Endothelial cell (in vitro differentiated cells): ENCODE results near the gene CACUL1. TPM values are rescaled to one million over a fixed set of nuclear protein-coding genes. Genes with fewer than 3 reads are reported as not detected.

Experiments
- DNase-seq: peaks from one replicate; pipeline ENCODE4 v3.0.0; 2021; ENCODE audit warnings: low spot score
- H3K27ac Mint-ChIP-seq: one replicate; pipeline ENCODE4 v1.8.0; 2021; ENCODE audit warnings: mixed read lengths, inconsistent platforms; ENCODE audit not compliant: unreplicated experiment
- H3K27me3 Mint-ChIP-seq: one replicate; pipeline ENCODE4 v1.8.0; 2021; ENCODE audit warnings: mild to moderate bottlenecking, moderate library complexity, mixed read lengths, inconsistent platforms; ENCODE audit not compliant: unreplicated experiment
- H3K36me3 Mint-ChIP-seq: one replicate; pipeline ENCODE4 v1.8.0; 2021; ENCODE audit warnings: mild to moderate bottlenecking, low read depth, mixed read lengths, inconsistent platforms; ENCODE audit not compliant: unreplicated experiment
- H3K4me1 Mint-ChIP-seq: one replicate; pipeline ENCODE4 v1.8.0; 2021; ENCODE audit warnings: mild to moderate bottlenecking, mixed read lengths, inconsistent platforms; ENCODE audit not compliant: unreplicated experiment
- H3K4me3 Mint-ChIP-seq: one replicate; pipeline ENCODE4 v1.8.0; 2021; ENCODE audit warnings: mild to moderate bottlenecking, mixed read lengths, inconsistent platforms; ENCODE audit not compliant: unreplicated experiment
- H3K9me3 Mint-ChIP-seq: one replicate; pipeline ENCODE4 v1.8.0; 2021; ENCODE audit warnings: mixed read lengths, inconsistent platforms; ENCODE audit not compliant: unreplicated experiment
- CTCF ChIP-seq: fragments of 200-600 bp; sonication (generic); IDR thresholded peaks from one replicate; pipeline ENCODE4 v1.5.0; 2021; ENCODE audit warnings: antibody characterized with exemption; ENCODE audit not compliant: unreplicated experiment
- total RNA-seq: library from RNA; stranded (reverse); fragmentation: NEBNext Ultra II Directional; extraction: Animal tissue kit (Norgen Biotek cat#: 25700); gene quantifications from one replicate; pipeline ENCODE4 v1.2.1, GENCODE V29; 2021; ENCODE audit not compliant: unreplicated experiment

The CACUL1 gene
- total RNA-seq, 1 donor from 2014 or later, result 59.0 TPM

GRCh38 chr10:118694848-118695247 lies 59.9 kb downstream of the CACUL1 start:
- no peaks in the 10 kb centered on the region for H3K36me3 Mint-ChIP-seq
- H3K4me3 Mint-ChIP-seq, result no peak overlapping the region
- H3K27me3 Mint-ChIP-seq, result no peaks in the 10 kb centered on the region
- H3K27ac Mint-ChIP-seq, result no peak overlapping the region
- H3K4me1 Mint-ChIP-seq, result peaks cover 7% of the 10 kb centered on the region
- no peak for TF ChIP-seq CTCF
- H3K9me3 Mint-ChIP-seq, result no peaks in the 10 kb centered on the region
- no peak for DNase-seq

GRCh38 chr10:118692872-118693271 lies 61.9 kb downstream of the CACUL1 start:
- Mint-ChIP-seq H3K9me3 (no peaks in the 10 kb centered on the region), H3K36me3 (peaks cover 5% of the 10 kb centered on the region), H3K27ac (no peak overlapping the region), H3K4me3 (no peak overlapping the region), H3K4me1 (no peaks in the 10 kb centered on the region), H3K27me3 (no peaks in the 10 kb centered on the region)
- no peak for TF ChIP-seq CTCF
- no peak for DNase-seq

- no peak for TF ChIP-seq CTCF
- H3K27me3 Mint-ChIP-seq, result no peaks in the 10 kb centered on the region
- H3K9me3 Mint-ChIP-seq, result no peaks in the 10 kb centered on the region
- peaks cover 21% of the 10 kb centered on the region for H3K36me3 Mint-ChIP-seq
- no peaks in the 10 kb centered on the region for H3K4me1 Mint-ChIP-seq
- no peak overlapping the region for H3K27ac Mint-ChIP-seq
- H3K4me3 Mint-ChIP-seq, result no peak overlapping the region
- no peak for DNase-seq
Measured at GRCh38 chr10:118689070-118689858, 65.5 kb downstream of the CACUL1 start.

DNA sequence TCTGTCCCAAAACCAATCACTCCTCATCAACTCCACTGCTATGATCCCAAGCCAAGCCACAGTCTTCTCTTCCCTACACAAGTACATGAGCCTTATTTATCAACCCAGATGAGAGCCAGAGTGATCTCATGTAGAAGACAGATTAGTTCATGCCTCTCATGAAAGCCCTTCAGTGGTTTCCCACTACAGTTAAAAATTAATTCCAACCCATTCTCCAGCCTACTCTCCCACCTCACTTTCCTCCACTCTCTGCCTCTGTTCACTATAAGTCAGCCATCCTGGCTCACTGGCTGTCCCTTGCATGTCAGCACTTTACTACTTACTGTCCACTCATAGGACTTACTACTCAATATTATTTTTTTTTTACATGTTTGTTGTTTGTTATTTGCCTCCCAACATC lies 67.3 kb downstream of the CACUL1 start:
- no peak for DNase-seq
- TF ChIP-seq CTCF, result no peak
- H3K4me1 Mint-ChIP-seq, result no peaks in the 10 kb centered on the region
- H3K27me3 Mint-ChIP-seq, result no peaks in the 10 kb centered on the region
- H3K36me3 Mint-ChIP-seq, result peaks cover 21% of the 10 kb centered on the region
- H3K9me3 Mint-ChIP-seq, result no peaks in the 10 kb centered on the region
- no peak overlapping the region for H3K4me3 Mint-ChIP-seq
- no peak overlapping the region for H3K27ac Mint-ChIP-seq

- no peaks in the 10 kb centered on the region for H3K27me3 Mint-ChIP-seq
- H3K9me3 Mint-ChIP-seq, result no peaks in the 10 kb centered on the region
- no peak overlapping the region for H3K4me3 Mint-ChIP-seq
- no peak for DNase-seq
- TF ChIP-seq CTCF, result no peak
- no peak overlapping the region for H3K27ac Mint-ChIP-seq
- H3K36me3 Mint-ChIP-seq, result peaks cover 21% of the 10 kb centered on the region
- H3K4me1 Mint-ChIP-seq, result no peaks in the 10 kb centered on the region
Measured at GRCh38 chr10:118682533-118682932, 72.2 kb downstream of the CACUL1 start.
